Caco-2 (cell line): ENCODE measurements around the gene S100A5. TPM values are rescaled to one million over a fixed set of nuclear protein-coding genes. Genes with fewer than 3 reads are reported as not detected.
"Not testable (repeated sequence)": the region's sequence is repeated elsewhere in the genome, so short reads cannot be mapped to it uniquely, and the experiment has no call there.

Source experiments
- BruUV-seq: library from RNA; stranded (reverse); fragments of 400-500 nt; replicated peaks from 2 replicates; lab custom pipeline; 2021; lab: Mats Ljungman, UMichigan
- CTCF ChIA-PET: fragments of 300-600 bp; sonication (Branson Sonifier 250); formaldehyde crosslinking; loops from one replicate; lab custom pipeline; 2022; ENCODE audit warnings: antibody characterized with exemption; lab: Charles Lee
- POLR2A ChIA-PET: fragments of 300-600 bp; sonication (Branson Sonifier 250); formaldehyde crosslinking; loops from one replicate; lab custom pipeline; 2022; ENCODE audit warnings: antibody characterized with exemption; lab: Charles Lee
- DNase-seq, 2 experiments: peaks; one replicate each; pipeline versions ENCODE4 v3.0.0 to v3.0.0-alpha.2; 2020 to 2022
- H3K27me3 ChIP-seq: replicated peaks from 2 replicates; pipeline ENCODE4 v1.6.0; 2011; ENCODE audit warnings: low read length; ENCODE audit not compliant: control insufficient read depth, insufficient read depth
- H3K36me3 ChIP-seq: 2 replicates; pipeline ENCODE4 v1.5.1; 2011; ENCODE audit warnings: low read length; ENCODE audit not compliant: control insufficient read depth, insufficient read depth
- H3K4me1 ChIP-seq: fragments of 250-450 bp; sonication (Bioruptor Pico); 2 replicates; pipeline ENCODE4 v1.5.1; 2020; ENCODE audit warnings: mild to moderate bottlenecking
- H3K4me3 ChIP-seq: 2 replicates; pipeline ENCODE4 v1.5.1; 2011; ENCODE audit warnings: low read depth, mild to moderate bottlenecking, control low read depth, low read length
- H3K9me3 ChIP-seq: fragments of 250-450 bp; sonication (Bioruptor Pico); 2 replicates; pipeline ENCODE4 v1.5.1; 2020; ENCODE audit warnings: mild to moderate bottlenecking, moderate library complexity
- H3K27ac Mint-ChIP-seq: one replicate; pipeline ENCODE4 v1.8.0; 2022; ENCODE audit warnings: mixed read lengths; ENCODE audit not compliant: unreplicated experiment
- H3K27me3 Mint-ChIP-seq: one replicate; pipeline ENCODE4 v1.8.0; 2022; ENCODE audit warnings: mixed read lengths; ENCODE audit not compliant: insufficient read depth, unreplicated experiment
- H3K36me3 Mint-ChIP-seq: one replicate; pipeline ENCODE4 v1.8.0; 2022; ENCODE audit warnings: mild to moderate bottlenecking, mixed read lengths; ENCODE audit not compliant: insufficient read depth, unreplicated experiment
- H3K4me1 Mint-ChIP-seq: one replicate; pipeline ENCODE4 v1.8.0; 2022; ENCODE audit warnings: low read depth, mixed read lengths; ENCODE audit not compliant: unreplicated experiment
- H3K4me3 Mint-ChIP-seq: one replicate; pipeline ENCODE4 v1.8.0; 2022; ENCODE audit warnings: mild to moderate bottlenecking, moderate library complexity, mixed read lengths; ENCODE audit not compliant: unreplicated experiment
- H3K9me3 Mint-ChIP-seq: one replicate; pipeline ENCODE4 v1.8.0; 2022; ENCODE audit warnings: mixed read lengths; ENCODE audit not compliant: unreplicated experiment
- intact Hi-C: fragments of 100-400 bp; cut with micrococcal nuclease; formaldehyde crosslinking; loops from one replicate; pipeline ENCODE4 v1.10.0; 2022; ENCODE audit not compliant: unreplicated experiment
- total RNA-seq: library from RNA; stranded (reverse); gene quantifications from 2 replicates; pipeline ENCODE4 v1.2.3, GENCODE V29; 2022
- TF ChIP-seq, protein P1 (sequence below), 2 experiments: fragments of 200-600 bp in 1 of 2; IDR thresholded peaks; 1 replicate in 1 of 2; 2 replicates in 1 of 2; pipeline versions ENCODE4 v1.5.1 to v1.8.0; 2011 to 2022; ENCODE audit warnings: antibody characterized with exemption in 1 of 2, control low read depth in 1 of 2, inconsistent platforms in 1 of 2, low read depth in 1 of 2, low read length in 1 of 2, mild to moderate bottlenecking in 1 of 2, moderate library complexity in 1 of 2; ENCODE audit not compliant: insufficient read depth in 1 of 2, severe bottlenecking in 1 of 2, unreplicated experiment in 1 of 2

S100A5 gene
- total RNA-seq, 1 experiment from 2014 or later = not detected

DNA sequence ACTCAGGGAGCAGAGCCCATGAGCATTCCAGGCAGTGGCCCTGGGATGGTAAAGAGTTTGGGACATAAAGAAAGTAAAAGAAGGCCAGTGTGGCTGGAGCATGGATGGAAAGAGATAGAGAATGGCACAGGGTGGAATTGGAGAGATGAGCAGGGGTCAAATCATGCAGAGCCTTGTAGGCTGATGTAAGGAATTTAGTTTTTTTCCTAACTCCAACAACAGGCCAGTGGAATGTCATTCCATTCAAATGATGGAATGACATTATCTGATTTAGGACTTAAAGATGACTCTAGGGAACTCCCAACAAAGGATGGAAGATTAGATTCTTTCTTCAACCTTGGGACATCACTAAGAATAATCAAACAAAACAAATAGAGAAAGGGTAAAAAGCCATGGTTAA, 37.8 kb upstream of the S100A5 start:
- TF ChIP-seq, protein P1, sequence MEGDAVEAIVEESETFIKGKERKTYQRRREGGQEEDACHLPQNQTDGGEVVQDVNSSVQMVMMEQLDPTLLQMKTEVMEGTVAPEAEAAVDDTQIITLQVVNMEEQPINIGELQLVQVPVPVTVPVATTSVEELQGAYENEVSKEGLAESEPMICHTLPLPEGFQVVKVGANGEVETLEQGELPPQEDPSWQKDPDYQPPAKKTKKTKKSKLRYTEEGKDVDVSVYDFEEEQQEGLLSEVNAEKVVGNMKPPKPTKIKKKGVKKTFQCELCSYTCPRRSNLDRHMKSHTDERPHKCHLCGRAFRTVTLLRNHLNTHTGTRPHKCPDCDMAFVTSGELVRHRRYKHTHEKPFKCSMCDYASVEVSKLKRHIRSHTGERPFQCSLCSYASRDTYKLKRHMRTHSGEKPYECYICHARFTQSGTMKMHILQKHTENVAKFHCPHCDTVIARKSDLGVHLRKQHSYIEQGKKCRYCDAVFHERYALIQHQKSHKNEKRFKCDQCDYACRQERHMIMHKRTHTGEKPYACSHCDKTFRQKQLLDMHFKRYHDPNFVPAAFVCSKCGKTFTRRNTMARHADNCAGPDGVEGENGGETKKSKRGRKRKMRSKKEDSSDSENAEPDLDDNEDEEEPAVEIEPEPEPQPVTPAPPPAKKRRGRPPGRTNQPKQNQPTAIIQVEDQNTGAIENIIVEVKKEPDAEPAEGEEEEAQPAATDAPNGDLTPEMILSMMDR (IDR thresholded peaks at IDR 0.05; ENCODE audit: insufficient read depth in 1 of 2, low read depth in 1 of 2, low read length in 1 of 2, severe bottlenecking in 1 of 2, unreplicated experiment in 1 of 2) = no peak
- peaks cover 20% of the 10 kb centered on the region for H3K36me3 Mint-ChIP-seq
- peak overlapping the region; percentile 16 for H3K4me3 Mint-ChIP-seq
- intact Hi-C loops = loop anchor here (1.0 to 5.0 kb wide), 2 partner anchors 12 to 94 kb away; partner anchors contain the start of gene ILF2
- peaks cover 37% of the 10 kb centered on the region for H3K4me1 Mint-ChIP-seq
- ChIA-PET CTCF (interaction anchor here (0.7 to 1.6 kb wide), 5 partner anchors 12 to 58 kb away, joined by 3 to 7 read pairs (median 5); partner anchors contain the start of gene S100A13), POLR2A (interaction anchor here (0.6 to 2.8 kb wide), 5 partner anchors 34 to 56 kb away, joined by 3 to 25 read pairs (median 4); partner anchors contain the start of genes S100A13, S100A14 and S100A16)
- peak overlapping the region; percentile 73 for H3K27ac Mint-ChIP-seq
- no TSS peak for BruUV-seq
- H3K27me3 ChIP-seq = no peaks in the 10 kb centered on the region
- no peaks in the 10 kb centered on the region for H3K36me3 ChIP-seq
- H3K9me3 Mint-ChIP-seq = no peaks in the 10 kb centered on the region
- no peaks in the 10 kb centered on the region for H3K9me3 ChIP-seq
- H3K4me1 ChIP-seq = peaks cover 60% of the 10 kb centered on the region
- DNase-seq = peak in 1 of 2 experiments; percentile 48
- H3K27me3 Mint-ChIP-seq = no peaks in the 10 kb centered on the region
- H3K4me3 ChIP-seq = no peak overlapping the region

DNA sequence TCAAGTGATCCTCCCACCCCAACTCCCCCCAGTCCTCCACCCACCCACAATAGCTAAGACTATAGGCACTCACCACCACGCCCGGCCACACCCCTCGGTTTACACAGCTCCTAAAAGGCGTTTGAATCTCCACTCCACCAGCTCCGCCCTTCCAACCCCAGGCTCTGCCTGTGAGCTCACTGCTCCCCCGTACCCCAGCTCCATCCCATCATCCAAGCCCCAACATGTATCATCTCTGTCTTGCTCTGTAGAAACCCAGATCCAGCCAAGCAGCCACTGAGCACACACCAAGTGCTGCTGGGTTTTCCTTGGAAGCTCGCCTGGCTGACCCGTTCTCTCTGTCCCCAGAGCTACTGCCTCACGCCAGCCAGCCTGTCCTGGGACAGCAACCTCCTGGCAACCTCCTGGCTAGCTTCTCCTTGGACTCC, 36.9 kb upstream of the S100A5 start:
- Histone ChIP-seq H3K4me3 (no peak overlapping the region), H3K4me1 (peaks cover 62% of the 10 kb centered on the region), H3K9me3 (no peaks in the 10 kb centered on the region), H3K36me3 (no peaks in the 10 kb centered on the region), H3K27me3 (no peaks in the 10 kb centered on the region)
- CTCF ChIA-PET = interaction anchor here (0.6 to 1.6 kb wide), 8 partner anchors 9 to 72 kb away, joined by 3 to 10 read pairs (median 5); partner anchors contain the start of genes S100A1, S100A13 and S100A14
- TF ChIP-seq, protein P1 (IDR thresholded peaks at IDR 0.05; ENCODE audit: insufficient read depth in 1 of 2, low read depth in 1 of 2, low read length in 1 of 2, severe bottlenecking in 1 of 2, unreplicated experiment in 1 of 2) = no peak
- no TSS peak for BruUV-seq
- DNase-seq = peak; percentile 52 to 76
- H3K4me1 Mint-ChIP-seq = peaks cover 45% of the 10 kb centered on the region
- POLR2A ChIA-PET = interaction anchor here (0.5 to 2.8 kb wide), 9 partner anchors 11 to 301 kb away, joined by 3 to 25 read pairs (median 4); partner anchors contain the start of genes CHTOP, S100A13, S100A14 and S100A16
- no peaks in the 10 kb centered on the region for H3K27me3 Mint-ChIP-seq
- H3K27ac Mint-ChIP-seq = peak overlapping the region; percentile 73
- intact Hi-C loops = loop anchor here (1.0 to 5.0 kb wide), 2 partner anchors 11 to 95 kb away; partner anchors contain the start of gene ILF2
- H3K4me3 Mint-ChIP-seq = peak overlapping the region; percentile 16
- H3K9me3 Mint-ChIP-seq = no peaks in the 10 kb centered on the region
- peaks cover 20% of the 10 kb centered on the region for H3K36me3 Mint-ChIP-seq

DNA sequence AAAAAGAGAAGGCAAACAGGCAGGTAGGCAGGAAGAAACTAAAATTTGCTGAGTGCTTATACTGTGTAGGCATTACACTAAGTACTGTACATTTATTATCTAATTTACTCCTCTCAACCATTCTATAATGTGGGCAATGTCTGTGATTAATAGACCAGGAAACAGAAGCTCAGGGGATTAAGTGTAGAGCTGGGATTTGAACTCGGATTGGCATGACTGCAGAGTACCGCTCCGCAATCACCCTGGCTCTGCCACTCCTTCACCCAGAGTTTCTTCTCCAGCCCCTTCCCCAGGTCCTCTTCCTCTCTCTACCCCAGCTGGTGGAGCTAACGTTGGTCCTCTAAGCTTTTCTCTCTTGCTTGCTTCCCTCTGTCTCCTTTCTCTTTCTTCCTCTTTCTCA, 36.4 kb upstream of the S100A5 start:
- CTCF ChIA-PET = interaction anchor here (0.6 to 1.5 kb wide), 6 partner anchors 9 to 50 kb away, joined by 3 to 10 read pairs (median 5); partner anchors contain the start of genes S100A1, S100A13 and S100A14
- Histone ChIP-seq H3K27me3 (no peaks in the 10 kb centered on the region), H3K4me3 (no peak overlapping the region), H3K36me3 (no peaks in the 10 kb centered on the region), H3K9me3 (no peaks in the 10 kb centered on the region), H3K4me1 (peaks cover 63% of the 10 kb centered on the region)
- TF ChIP-seq, protein P1 (IDR thresholded peaks at IDR 0.05; ENCODE audit: insufficient read depth in 1 of 2, low read depth in 1 of 2, low read length in 1 of 2, severe bottlenecking in 1 of 2, unreplicated experiment in 1 of 2) = no peak
- peaks cover 45% of the 10 kb centered on the region for H3K4me1 Mint-ChIP-seq
- POLR2A ChIA-PET = interaction anchor here (0.5 to 2.8 kb wide), 8 partner anchors 11 to 301 kb away, joined by 3 to 25 read pairs (median 6); partner anchors contain the start of genes CHTOP, S100A13, S100A14 and S100A16
- H3K9me3 Mint-ChIP-seq = no peaks in the 10 kb centered on the region
- intact Hi-C loops = loop anchor here (5.0 kb wide), 1 partner anchor 95 kb away; the partner anchor contains the start of gene ILF2
- peak overlapping the region; percentile 16 for H3K4me3 Mint-ChIP-seq
- DNase-seq = no peak
- H3K27me3 Mint-ChIP-seq = no peaks in the 10 kb centered on the region
- H3K27ac Mint-ChIP-seq = peak overlapping the region; percentile 73
- no TSS peak for BruUV-seq
- peaks cover 20% of the 10 kb centered on the region for H3K36me3 Mint-ChIP-seq

DNA sequence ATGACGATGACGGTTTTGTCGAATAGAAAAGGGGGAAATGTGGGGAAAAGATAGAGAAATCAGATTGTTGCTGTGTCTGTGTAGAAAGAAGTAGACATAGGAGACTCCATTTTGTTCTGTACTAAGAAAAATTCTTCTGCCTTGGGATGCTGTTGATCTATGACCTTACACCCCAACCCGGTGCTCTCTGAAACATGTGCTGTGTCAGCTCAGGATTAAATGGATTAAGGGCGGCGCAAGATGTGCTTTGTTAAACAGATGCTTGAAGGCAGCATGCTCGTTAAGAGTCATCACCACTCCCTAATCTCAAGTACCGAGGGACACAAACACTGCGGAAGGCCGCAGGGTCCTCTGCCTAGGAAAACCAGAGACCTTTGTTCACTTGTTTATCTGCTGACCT, 34.8 kb upstream of the S100A5 start:
- peaks cover 62% of the 10 kb centered on the region for H3K4me1 ChIP-seq
- H3K4me3 Mint-ChIP-seq, BruUV-seq, H3K36me3 ChIP-seq, H3K4me3 ChIP-seq, H3K9me3 ChIP-seq, H3K27me3 Mint-ChIP-seq, H3K9me3 Mint-ChIP-seq, H3K27me3 ChIP-seq: not testable (repeated sequence)
- intact Hi-C loops = loop anchor here (5.0 kb wide), 1 partner anchor 97 kb away; the partner anchor contains the start of gene ILF2
- POLR2A ChIA-PET = interaction anchor here (0.9 to 1.2 kb wide), 5 partner anchors 9 to 58 kb away, joined by 3 to 9 read pairs (median 3); partner anchors contain the start of genes CHTOP, S100A13 and S100A14
- peaks cover 60% of the 10 kb centered on the region for H3K4me1 Mint-ChIP-seq
- peaks cover 20% of the 10 kb centered on the region for H3K36me3 Mint-ChIP-seq
- peak; percentile 68 to 80 for DNase-seq
- CTCF ChIA-PET = interaction anchor here (0.9 to 1.3 kb wide), 4 partner anchors 37 to 56 kb away, joined by 3 to 8 read pairs (median 4); partner anchors contain the start of genes S100A13 and S100A16
- peak overlapping the region; percentile 73 for H3K27ac Mint-ChIP-seq
